ENCODE measurements around the gene PTRH2. TPM values are rescaled to one million over a fixed set of nuclear protein-coding genes. Genes with fewer than 3 reads are reported as not detected.

The PTRH2 gene
- total RNA-seq, 8 experiments from 2014 or later = 21.3 to 87.4 (median 34.5) TPM

DNA sequence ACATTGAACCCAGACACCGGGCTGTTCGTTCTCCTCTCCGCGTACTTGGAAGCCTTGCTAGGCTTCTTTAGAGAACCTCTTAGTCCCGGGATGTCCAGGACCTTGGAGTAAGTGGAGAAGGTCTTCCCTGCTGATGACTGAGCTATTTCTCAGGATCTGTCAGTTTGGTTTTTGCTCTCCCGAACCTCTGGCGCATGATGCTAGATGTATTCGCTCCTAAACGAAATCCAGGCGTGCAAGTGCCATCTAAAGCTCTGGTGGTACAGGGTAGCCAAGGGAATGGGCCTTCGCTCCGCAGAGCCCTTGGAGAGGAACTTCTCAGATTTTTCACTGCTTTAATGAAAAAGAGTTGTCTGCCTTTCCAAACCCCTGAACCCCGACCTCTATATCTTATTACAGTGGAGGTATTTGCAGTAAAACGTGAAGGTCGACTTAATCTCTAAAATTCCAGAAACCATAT lies 771 bp upstream of the PTRH2 start:
- ATAC-seq (replicated peaks in 6 of 8) = no peak

DNA sequence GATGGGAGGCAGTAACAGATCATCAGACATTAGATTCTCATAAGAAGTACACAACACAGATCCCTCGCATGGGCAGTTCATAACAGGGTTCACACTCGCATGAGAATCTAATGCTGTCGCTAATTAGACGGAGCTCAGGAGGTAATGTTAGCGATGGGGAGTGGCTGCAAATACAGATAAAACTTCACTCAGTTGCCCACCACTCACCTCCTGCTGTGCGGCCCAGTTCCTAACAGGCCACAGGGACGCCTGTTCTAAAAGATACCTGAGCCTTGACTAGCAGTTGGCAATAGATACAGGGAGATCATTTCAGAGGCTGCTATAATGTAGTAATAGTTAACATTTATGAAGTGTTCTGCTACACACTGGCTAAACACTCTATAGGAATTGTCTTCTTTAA lies 4.9 kb downstream of the PTRH2 start:
- no peak overlapping the region for H3K27ac ChIP-seq
- 93 to 100% (median 96%) methylated on average over 1 to 7 of the region's 7 CpGs; no CpG with 5 or more reads in 4 of the 10 experiments for WGBS, 10 experiments
- in situ Hi-C loops (cut with MboI; ENCODE audit: low pct_unique_long_range_greater_than_20kb in 2 of 9, low sequenced_read_pairs in 9 of 9, unreplicated experiment in 9 of 9) = no loop called here
- no peak for ATAC-seq (replicated peaks in 6 of 8)
- H3K4me3 ChIP-seq = no peak overlapping the region
- peaks cover 10 to 20% of the 10 kb centered on the region in 2 donors for H3K4me1 ChIP-seq (replicated peaks in 1 of 2)

More for the DNA sequence above, 771 bp upstream of the PTRH2 start:
- 0 to 4% (median 0%) methylated on average over 1 to 11 of the region's 15 CpGs; no CpG with 5 or more reads in 2 of the 10 experiments for WGBS, 10 experiments
- Histone ChIP-seq H3K27ac (peak overlapping the region; percentile 76 to 92), H3K4me3 (peak overlapping the region; percentile 62 to 83 (median 74)), H3K4me1 (replicated peaks in 1 of 2) (peaks cover 12 to 21% of the 10 kb centered on the region in 2 donors)
- in situ Hi-C loops (cut with MboI; ENCODE audit: low pct_unique_long_range_greater_than_20kb in 2 of 9, low sequenced_read_pairs in 9 of 9, unreplicated experiment in 9 of 9) = no loop called here

DNA sequence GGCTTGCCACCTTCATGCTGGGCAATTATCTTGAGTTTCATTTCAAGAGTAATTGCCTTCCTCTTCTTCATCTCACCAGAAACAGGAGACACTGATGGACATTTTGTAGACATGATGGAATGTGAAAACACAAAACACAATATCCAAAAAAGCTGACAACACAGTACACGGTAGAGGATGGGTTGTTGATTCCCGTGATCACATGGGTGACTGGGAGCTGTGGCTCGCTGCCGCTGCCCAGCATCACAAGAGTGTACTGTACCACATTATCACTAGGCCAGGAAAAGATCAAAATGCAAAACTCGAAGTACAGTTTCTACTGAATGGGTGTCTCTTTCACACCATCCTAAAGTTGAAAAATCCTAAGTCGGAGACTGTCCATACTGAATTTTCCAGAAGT lies 7.4 kb downstream of the PTRH2 start:
- 96 to 100% (median 100%) methylated on average over 1 to 6 of the region's 6 CpGs; no CpG with 5 or more reads in 1 of the 10 experiments for WGBS, 10 experiments
- ATAC-seq (replicated peaks in 6 of 8) = no peak
- in situ Hi-C loops (cut with MboI; ENCODE audit: low pct_unique_long_range_greater_than_20kb in 2 of 9, low sequenced_read_pairs in 9 of 9, unreplicated experiment in 9 of 9) = no loop called here
- H3K4me3 ChIP-seq = no peak overlapping the region
- H3K4me1 ChIP-seq (replicated peaks in 1 of 2) = peaks cover 10 to 11% of the 10 kb centered on the region in 2 donors
- no peak overlapping the region for H3K27ac ChIP-seq

GRCh38 chr17:59699218-59699617 lies 8.0 kb downstream of the PTRH2 start:
- in situ Hi-C loops (cut with MboI; ENCODE audit: low pct_unique_long_range_greater_than_20kb in 2 of 9, low sequenced_read_pairs in 9 of 9, unreplicated experiment in 9 of 9) = no loop called here
- 87 to 100% (median 100%) methylated on average over 2 to 7 of the region's 7 CpGs for WGBS, 10 experiments
- no peak for ATAC-seq (replicated peaks in 6 of 8)
- Histone ChIP-seq H3K4me1 (replicated peaks in 1 of 2) (peaks cover 10 to 11% of the 10 kb centered on the region in 2 donors), H3K4me3 (no peak overlapping the region), H3K27ac (no peak overlapping the region)

DNA sequence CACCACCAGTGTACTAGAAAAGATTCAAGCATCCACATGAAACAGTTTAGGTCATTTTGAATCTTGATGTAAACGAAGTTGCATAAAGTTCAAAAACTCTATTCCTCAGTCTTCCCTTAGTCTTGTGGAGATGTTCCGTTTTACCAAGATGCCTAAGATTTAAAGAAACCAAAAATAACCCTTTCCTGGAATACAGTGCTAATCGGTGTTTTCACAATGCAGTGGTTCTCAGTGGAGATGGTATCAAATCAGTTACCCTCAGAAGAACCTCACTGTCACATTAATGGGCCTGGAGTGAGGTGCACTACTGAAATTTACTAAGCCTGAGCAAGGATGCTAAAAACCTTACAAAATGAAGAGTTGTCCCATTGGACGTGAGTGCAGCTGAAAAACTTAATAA lies 9.1 kb downstream of the PTRH2 start:
- no peak for ATAC-seq (replicated peaks in 6 of 8)
- in situ Hi-C loops (cut with MboI; ENCODE audit: low pct_unique_long_range_greater_than_20kb in 2 of 9, low sequenced_read_pairs in 9 of 9, unreplicated experiment in 9 of 9) = no loop called here

GRCh38 chr17:59696682-59697277 lies 10.4 kb downstream of the PTRH2 start:
- Histone ChIP-seq H3K4me3 (no peak overlapping the region), H3K4me1 (replicated peaks in 1 of 2) (peaks cover 10 to 11% of the 10 kb centered on the region in 2 donors), H3K27ac (no peak overlapping the region)
- ATAC-seq (replicated peaks in 6 of 8) = peak in 3 of 8 experiments; percentile 12 to 44 (median 18)
- in situ Hi-C loops (cut with MboI; ENCODE audit: low pct_unique_long_range_greater_than_20kb in 2 of 9, low sequenced_read_pairs in 9 of 9, unreplicated experiment in 9 of 9) = no loop called here
- 0 to 100% (median 79%) methylated on average over 1 to 2 of the region's 2 CpGs; no CpG with 5 or more reads in 2 of the 10 experiments for WGBS, 10 experiments

More for the DNA sequence above, 9.1 kb downstream of the PTRH2 start:
- Histone ChIP-seq H3K4me3 (no peak overlapping the region), H3K4me1 (replicated peaks in 1 of 2) (peaks cover 10 to 11% of the 10 kb centered on the region in 2 donors), H3K27ac (no peak overlapping the region)
- 69 to 100% (median 88%) methylated on average over 1 to 4 of the region's 4 CpGs for WGBS, 10 experiments

DNA sequence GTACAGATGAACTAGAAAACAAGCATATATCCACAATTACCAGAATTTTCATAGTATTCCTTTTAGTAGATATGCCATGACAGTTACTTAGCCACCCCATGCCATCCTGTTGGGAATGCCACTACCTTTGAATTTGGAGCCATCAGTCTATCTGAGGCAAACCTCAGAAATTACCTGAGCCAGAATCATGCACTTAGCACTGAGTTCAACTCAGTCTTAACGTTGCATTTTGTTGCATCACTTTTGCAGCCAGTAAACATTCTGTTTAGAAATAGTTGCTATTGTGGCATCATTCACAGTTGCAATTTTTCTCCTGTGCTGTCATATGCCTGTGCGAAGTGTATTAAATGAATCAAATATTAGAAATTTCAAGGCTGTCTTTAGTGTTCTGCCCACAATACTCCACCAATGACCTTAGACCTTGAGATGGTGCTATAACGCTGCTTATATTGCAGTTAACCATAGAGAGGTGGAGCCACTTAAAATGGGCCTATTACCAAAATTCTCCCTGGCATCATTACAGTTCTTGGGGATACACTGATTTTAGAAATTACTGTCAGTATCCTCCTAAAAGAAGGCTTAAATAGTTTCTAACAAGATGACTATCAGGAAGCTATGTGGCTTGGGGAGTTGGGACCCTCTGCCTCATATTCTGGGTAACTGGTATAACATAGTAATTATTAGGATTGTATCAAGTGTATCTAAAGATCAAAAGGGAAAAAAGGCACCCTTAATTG lies 11.1 kb downstream of the PTRH2 start:
- Histone ChIP-seq H3K27ac (no peak overlapping the region), H3K4me3 (no peak overlapping the region), H3K4me1 (replicated peaks in 1 of 2) (peaks cover 10 to 11% of the 10 kb centered on the region in 2 donors)
- in situ Hi-C loops (cut with MboI; ENCODE audit: low pct_unique_long_range_greater_than_20kb in 2 of 9, low sequenced_read_pairs in 9 of 9, unreplicated experiment in 9 of 9) = no loop called here
- peak in 7 of 8 experiments; percentile 6 to 81 (median 45) for ATAC-seq (replicated peaks in 6 of 8)
- WGBS, 10 experiments = 44 to 100% (median 93%) methylated on average over 1 to 3 of the region's 3 CpGs

GRCh38 chr17:59694344-59694743 lies 12.9 kb downstream of the PTRH2 start:
- ATAC-seq (replicated peaks in 6 of 8) = no peak
- in situ Hi-C loops (cut with MboI; ENCODE audit: low pct_unique_long_range_greater_than_20kb in 2 of 9, low sequenced_read_pairs in 9 of 9, unreplicated experiment in 9 of 9) = no loop called here
- Histone ChIP-seq H3K4me1 (replicated peaks in 1 of 2) (peaks cover 10 to 11% of the 10 kb centered on the region in 2 donors), H3K4me3 (no peak overlapping the region), H3K27ac (no peak overlapping the region)
- 60 to 100% (median 98%) methylated on average over 1 to 2 of the region's 2 CpGs; no CpG with 5 or more reads in 2 of the 10 experiments for WGBS, 10 experiments

GRCh38 chr17:59693582-59693981 lies 13.6 kb downstream of the PTRH2 start:
- H3K4me1 ChIP-seq (replicated peaks in 1 of 2) = peaks cover 5 to 8% of the 10 kb centered on the region in 2 donors
- in situ Hi-C loops (cut with MboI; ENCODE audit: low pct_unique_long_range_greater_than_20kb in 2 of 9, low sequenced_read_pairs in 9 of 9, unreplicated experiment in 9 of 9) = no loop called here
- 82 to 100% (median 91%) methylated on average over 2 to 7 of the region's 7 CpGs; no CpG with 5 or more reads in 3 of the 10 experiments for WGBS, 10 experiments
- H3K4me3 ChIP-seq = no peak overlapping the region
- H3K27ac ChIP-seq = no peak overlapping the region
- no peak for ATAC-seq (replicated peaks in 6 of 8)

GRCh38 chr17:59688496-59688895 lies 18.7 kb downstream of the PTRH2 start:
- no peak for ATAC-seq (replicated peaks in 6 of 8)
- WGBS, 10 experiments = 27 to 100% (median 82%) methylated on average over 2 of the region's 2 CpGs; no CpG with 5 or more reads in 1 of the 10 experiments
- H3K4me3 ChIP-seq = no peak overlapping the region
- no peak overlapping the region for H3K27ac ChIP-seq
- no peaks in the 10 kb centered on the region for H3K4me1 ChIP-seq (replicated peaks in 1 of 2)
- in situ Hi-C loops (cut with MboI; ENCODE audit: low pct_unique_long_range_greater_than_20kb in 2 of 9, low sequenced_read_pairs in 9 of 9, unreplicated experiment in 9 of 9) = no loop called here

DNA sequence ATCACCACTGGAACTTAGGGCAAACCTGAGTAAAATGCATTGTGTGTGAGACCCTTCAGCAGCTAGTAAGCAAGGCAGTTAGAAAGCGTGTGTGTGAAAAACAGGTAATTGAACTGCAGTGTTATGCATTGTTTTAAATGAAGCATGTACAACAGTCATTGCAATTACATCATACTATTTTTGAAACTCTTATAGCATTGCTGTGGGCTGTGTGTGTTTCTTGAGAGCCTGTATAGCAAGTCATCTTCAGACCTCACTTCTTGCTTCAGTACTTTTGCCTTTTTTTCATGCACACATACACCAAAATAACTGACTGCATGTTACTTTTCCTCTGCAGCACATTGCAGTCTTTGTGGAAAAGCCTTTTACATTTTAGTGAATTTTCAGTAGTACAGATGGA lies 19.2 kb downstream of the PTRH2 start:
- 83 to 100% (median 86%) methylated on average over 1 of the region's 1 CpG; no CpG with 5 or more reads in 3 of the 10 experiments for WGBS, 10 experiments

GRCh38 chr17:59684967-59685366 lies 22.3 kb downstream of the PTRH2 start:
- no peaks in the 10 kb centered on the region for H3K4me1 ChIP-seq (replicated peaks in 1 of 2)
- no peak overlapping the region for H3K4me3 ChIP-seq
- no peak for ATAC-seq (replicated peaks in 6 of 8)
- H3K27ac ChIP-seq = no peak overlapping the region
- 81 to 100% (median 96%) methylated on average over 3 to 6 of the region's 6 CpGs; no CpG with 5 or more reads in 1 of the 10 experiments for WGBS, 10 experiments
- in situ Hi-C loops (cut with MboI; ENCODE audit: low pct_unique_long_range_greater_than_20kb in 2 of 9, low sequenced_read_pairs in 9 of 9, unreplicated experiment in 9 of 9) = no loop called here

More for the DNA sequence above, 19.2 kb downstream of the PTRH2 start:
- H3K27ac ChIP-seq = no peak overlapping the region
- in situ Hi-C loops (cut with MboI; ENCODE audit: low pct_unique_long_range_greater_than_20kb in 2 of 9, low sequenced_read_pairs in 9 of 9, unreplicated experiment in 9 of 9) = no loop called here
- no peak overlapping the region for H3K4me3 ChIP-seq
- peak in 2 of 8 experiments; percentile 18 to 38 for ATAC-seq (replicated peaks in 6 of 8)
- no peaks in the 10 kb centered on the region for H3K4me1 ChIP-seq (replicated peaks in 1 of 2)

GRCh38 chr17:59683283-59683682 lies 23.9 kb downstream of the PTRH2 start:
- Histone ChIP-seq H3K27ac (no peak overlapping the region), H3K4me1 (replicated peaks in 1 of 2) (no peaks in the 10 kb centered on the region), H3K4me3 (no peak overlapping the region)
- peak in 2 of 8 experiments; percentile 64 to 68 for ATAC-seq (replicated peaks in 6 of 8)
- in situ Hi-C loops (cut with MboI; ENCODE audit: low pct_unique_long_range_greater_than_20kb in 2 of 9, low sequenced_read_pairs in 9 of 9, unreplicated experiment in 9 of 9) = no loop called here

Measured in motor neuron (in vitro differentiated cells).